Heart right ventricle (tissue), 16 donors: ENCODE data around the gene MUTYH. TPM values are rescaled to one million over a fixed set of nuclear protein-coding genes. Genes with fewer than 3 reads are reported as not detected.

ENCODE experiments used
- ATAC-seq, 8 donors: fragments of 200-7000 bp; cut with Tn5 transposase; one replicate each; pipeline ENCODE4 v1.9.1; 2020; ENCODE audit warnings: mild to moderate bottlenecking in 8 of 8, moderate library complexity in 8 of 8, moderate number of reproducible peaks in 1 of 8
- DNase-seq, 2 donors: peaks; one replicate each; pipeline ENCODE4 v3.0.0-alpha.2; 2020
- H3K27ac ChIP-seq, 10 donors: fragments of 200-600 bp; sonication (generic) in 2 of 10; one replicate each; pipeline versions ENCODE4 v1.5.0 to v1.8.0; 2020 to 2022; ENCODE audit warnings: mild to moderate bottlenecking in 3 of 10
- H3K27me3 ChIP-seq, 7 donors: fragments of 200-600 bp; one replicate each; pipeline ENCODE4 v1.8.0; 2021 to 2022; ENCODE audit warnings: mild to moderate bottlenecking in 2 of 7
- H3K36me3 ChIP-seq, 9 donors: fragments of 200-600 bp; sonication (generic) in 1 of 9; one replicate each; pipeline versions ENCODE4 v1.5.0 to v1.8.0; 2020 to 2022; ENCODE audit warnings: mild to moderate bottlenecking in 2 of 9
- H3K4me1 ChIP-seq, 9 donors: fragments of 200-600 bp; sonication (generic) in 1 of 9; one replicate each; pipeline versions ENCODE4 v1.5.0 to v1.8.0; 2020 to 2022; ENCODE audit warnings: mild to moderate bottlenecking in 4 of 9
- H3K4me3 ChIP-seq, 10 donors: fragments of 200-600 bp; sonication (generic) in 2 of 10; one replicate each; pipeline versions ENCODE4 v1.5.0 to v1.8.0; 2020 to 2022; ENCODE audit warnings: mild to moderate bottlenecking in 7 of 10, moderate library complexity in 2 of 10
- H3K9me3 ChIP-seq, 11 donors: fragments of 200-600 bp in 10 of 11; sonication (generic) in 2 of 11; one replicate each; pipeline versions ENCODE4 v1.5.0 to v1.8.0; 2013 to 2022; ENCODE audit warnings: mild to moderate bottlenecking in 2 of 11, control low read depth in 1 of 11, moderate library complexity in 1 of 11
- CTCF ChIP-seq, 9 donors: fragments of 200-600 bp; sonication (generic) in 2 of 9; IDR thresholded peaks; one replicate each; pipeline versions ENCODE4 v1.5.0 to v1.8.0; 2021 to 2022; ENCODE audit warnings: antibody characterized with exemption in 9 of 9, mild to moderate bottlenecking in 5 of 9, moderate library complexity in 1 of 9
- whole genome bisulfite sequencing, 2 donors: extraction: QIAGEN DNeasy Blood & Tissue Kit; methylation state at CpG; one replicate each; pipeline ENCODE4 v1.1.7; 2013; ENCODE audit warnings: inconsistent platforms in 1 of 2; 5-methylcytosine and 5-hydroxymethylcytosine counted together
- intact Hi-C, 10 donors: fragments of 100-400 bp; cut with DNase I; formaldehyde crosslinking; loops; one replicate each; pipeline versions ENCODE4 v1.11.1 to v1.14.2; 2022
- polyA plus RNA-seq, 2 donors: library from polyadenylated mRNA; stranded (reverse); fragments of 200-250 nt; gene quantifications; one replicate each; pipeline ENCODE4 v1.2.3, GENCODE V29; 2013
- total RNA-seq, 10 donors: library from RNA; stranded (reverse); fragmentation: NEBNext Ultra II Directional in 3 of 10; extraction: Animal tissue kit (Norgen Biotek cat#: 25700) in 3 of 10; gene quantifications; one replicate each; pipeline versions ENCODE4 v1.2.1 to v1.2.4, GENCODE V29; 2021 to 2023
- donor health status: Arrhythmogenic right ventricular cardiomyopathy.
- donor health status: ischemic (EF 13 %, LVEDD 7.1; RV severe dilation, severe dysfunction).
- donor health status: healthy with polysubstance abuse.
- donor health status: DM: no; HTN: yes; CAD: no.
- donor health status: DM: no; HTN: no; CAD: no.
- donor health status: ischemic (EF 25% LVEDD 6.9; RV normal size, moderate dysfunction).
- donor health status: ischemic (EF 25% LVEDD 5.7; RV mildly dilated, moderate dysfunction).
- donor health status: healthy.
- donor health status: DM: yes; HTN: yes; CAD: no.
- donor health status: Ischemic cardiomyopathy.
- donor health status: ischemic (EF 35%, LVEDD 5.7; RV mildly dilated, moderate dysfunction).
- donor health status: nonischemic (EF 11% LVEDD 7.7; RV severe dilation, severe dysfunction).
- donor health status: DM: yes; HTN: yes; CAD: no.
- donor health status: PGD.
- donor health status: ischemic (EF 29% LVEDD 5.4; RV normal size, mild dysfunction).
- donor health status: nonischemic (EF 23%, LVEDD 6.1; RV moderate dilation, normal function).

The MUTYH gene
- total and polyA plus RNA-seq, 12 donors = 6.0 to 20.3 (median 9.4) TPM

DNA sequence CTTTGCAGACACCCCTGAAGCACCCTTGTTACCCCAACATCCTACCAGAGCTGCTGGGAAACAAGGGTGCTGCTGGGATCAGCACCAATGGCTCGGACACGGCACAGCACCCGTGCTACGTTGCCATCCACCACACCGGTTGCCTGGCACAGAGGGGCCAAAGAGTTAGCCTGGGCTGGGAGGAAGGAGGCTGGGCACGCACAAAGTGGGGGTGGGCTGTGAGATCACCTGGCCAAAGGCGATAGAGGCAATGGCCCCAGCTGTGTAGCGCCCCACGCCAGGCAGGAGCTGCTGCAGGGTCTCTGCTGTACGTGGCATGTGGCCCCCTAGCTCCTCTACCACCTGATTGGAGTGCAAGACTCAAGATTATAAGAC, 7.9 kb downstream of the MUTYH start:
- Histone ChIP-seq H3K27me3 (peaks cover 0 to 4% (median 0%) of the 10 kb centered on the region in 7 donors), H3K4me3 (no peak overlapping the region), H3K27ac (no peak overlapping the region), H3K36me3 (peaks cover 0 to 61% (median 30%) of the 10 kb centered on the region in 9 donors), H3K4me1 (peaks cover 0 to 18% (median 10%) of the 10 kb centered on the region in 9 donors), H3K9me3 (no peaks in the 10 kb centered on the region)
- DNase-seq = no peak
- TF ChIP-seq CTCF (IDR thresholded peaks at IDR 0.05) = no peak
- intact Hi-C loops = no loop called here
- ATAC-seq = no peak
- WGBS, 2 donors = 95 to 98% methylated on average over 10 of the region's 10 CpGs

- WGBS, 2 donors = 96 to 97% methylated on average over 18 of the region's 18 CpGs
- ATAC-seq (no peak), DNase-seq (no peak)
- intact Hi-C loops = no loop called here
- Histone ChIP-seq H3K4me1 (peaks cover 0 to 25% (median 16%) of the 10 kb centered on the region in 9 donors), H3K4me3 (no peak overlapping the region), H3K36me3 (peaks cover 0 to 61% (median 30%) of the 10 kb centered on the region in 9 donors), H3K9me3 (no peaks in the 10 kb centered on the region), H3K27ac (no peak overlapping the region), H3K27me3 (peaks cover 0 to 9% (median 0%) of the 10 kb centered on the region in 7 donors)
- TF ChIP-seq CTCF (IDR thresholded peaks at IDR 0.05) = no peak
These were observed 8.5 kb downstream of the MUTYH start for GRCh38 chr1:45331436-45332345.

DNA sequence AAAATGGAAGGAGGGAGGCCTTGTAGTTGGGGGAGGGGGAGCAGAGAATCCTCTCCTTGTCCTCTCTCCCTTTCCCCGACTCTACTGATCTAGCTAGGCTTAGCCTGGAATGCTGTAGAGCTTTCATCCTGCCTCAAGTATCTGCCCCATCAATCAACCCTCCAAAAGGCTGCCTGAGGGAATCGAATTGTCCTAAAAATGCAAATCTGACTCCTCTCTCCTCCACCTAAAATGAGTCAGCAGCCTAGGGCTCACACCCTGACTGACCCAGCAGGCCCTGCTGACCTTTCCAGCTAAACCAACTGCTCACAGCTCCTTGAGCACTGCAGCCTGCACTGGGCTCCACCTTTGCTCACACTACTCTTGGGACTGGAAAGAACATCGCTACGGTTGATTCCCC, 10.8 kb downstream of the MUTYH start:
- ATAC-seq (no peak), DNase-seq (no peak)
- Histone ChIP-seq H3K9me3 (no peaks in the 10 kb centered on the region), H3K27ac (no peak overlapping the region), H3K27me3 (peaks cover 0 to 9% (median 0%) of the 10 kb centered on the region in 7 donors), H3K4me1 (peaks cover 0 to 28% (median 14%) of the 10 kb centered on the region in 9 donors), H3K36me3 (peaks cover 0 to 61% (median 30%) of the 10 kb centered on the region in 9 donors), H3K4me3 (no peak overlapping the region)
- no peak for TF ChIP-seq CTCF (IDR thresholded peaks at IDR 0.05)
- WGBS, 2 donors = 73 to 75% methylated on average over 4 of the region's 4 CpGs
- intact Hi-C loops = no loop called here

- no peak for TF ChIP-seq CTCF (IDR thresholded peaks at IDR 0.05)
- Histone ChIP-seq H3K36me3 (peaks cover 0 to 54% (median 27%) of the 10 kb centered on the region in 9 donors), H3K9me3 (no peaks in the 10 kb centered on the region), H3K27ac (no peak overlapping the region), H3K4me1 (peaks cover 0 to 20% (median 11%) of the 10 kb centered on the region in 9 donors), H3K27me3 (peaks cover 0 to 9% (median 0%) of the 10 kb centered on the region in 7 donors), H3K4me3 (no peak overlapping the region)
- ATAC-seq (no peak), DNase-seq (no peak)
- WGBS, 2 donors = 82 to 83% methylated on average over 5 of the region's 5 CpGs
- intact Hi-C loops = no loop called here
These were observed 11.6 kb downstream of the MUTYH start for GRCh38 chr1:45328680-45329079.
